Fibroblast of lung (primary cell): ENCODE results near the gene MEGF10. TPM values are rescaled to one million over a fixed set of nuclear protein-coding genes. Genes with fewer than 3 reads are reported as not detected.

Source experiments
- DNase-seq, 2 donors: peaks; one replicate each; pipeline versions ENCODE4 v3.0.0 to v3.0.0-alpha.2; 2010; ENCODE audit warnings: low read depth in 2 of 2
- H2AFZ ChIP-seq: 2 replicates; pipeline ENCODE4 v1.5.1; 2012; ENCODE audit warnings: low read length, control low read depth, inconsistent platforms
- H3K27ac ChIP-seq: 2 replicates; pipeline ENCODE4 v1.5.1; 2011; ENCODE audit warnings: low read length, control low read depth; ENCODE audit not compliant: insufficient read depth
- H3K27me3 ChIP-seq: 2 replicates; pipeline ENCODE4 v1.5.1; 2011; ENCODE audit warnings: mild to moderate bottlenecking, low read length; ENCODE audit not compliant: control insufficient read depth, insufficient read depth
- H3K36me3 ChIP-seq: 2 replicates; pipeline ENCODE4 v1.5.1; 2011; ENCODE audit warnings: low read length; ENCODE audit not compliant: control insufficient read depth, insufficient read depth
- H3K4me1 ChIP-seq: 2 replicates; pipeline ENCODE4 v1.5.1; 2011; ENCODE audit warnings: low read length; ENCODE audit not compliant: control insufficient read depth, insufficient read depth; ENCODE audit errors: extremely low read depth
- H3K4me2 ChIP-seq: 2 replicates; pipeline ENCODE4 v1.5.1; 2011; ENCODE audit warnings: low read length, control low read depth; ENCODE audit not compliant: insufficient read depth; ENCODE audit errors: extremely low read depth
- H3K4me3 ChIP-seq, 4 experiments: fragments of 200-600 bp in 1 of 4; sonication (generic) in 1 of 4; replicated peaks in 1 of 4; 2 replicates each; pipeline ENCODE4 v1.5.1; 2011 to 2016; ENCODE audit warnings: low read length in 4 of 4, low read depth in 3 of 4, mild to moderate bottlenecking in 3 of 4, control low read depth in 2 of 4, inconsistent platforms in 1 of 4, mixed read lengths in 1 of 4; ENCODE audit not compliant: insufficient read depth in 1 of 4; ENCODE audit errors: control extremely low read depth in 1 of 4
- H3K79me2 ChIP-seq: 2 replicates; pipeline ENCODE4 v1.5.1; 2012; ENCODE audit warnings: mild to moderate bottlenecking, low read length, inconsistent platforms; ENCODE audit not compliant: control insufficient read depth, insufficient read depth
- H3K9ac ChIP-seq: 2 replicates; pipeline ENCODE4 v1.5.1; 2011; ENCODE audit warnings: mild to moderate bottlenecking, low read length, control low read depth; ENCODE audit not compliant: insufficient read depth
- H3K9me3 ChIP-seq: 2 replicates; pipeline ENCODE4 v1.5.1; 2012; ENCODE audit warnings: low read depth, low read length; ENCODE audit not compliant: control insufficient read depth, insufficient read depth
- H4K20me1 ChIP-seq: 2 replicates; pipeline ENCODE4 v1.5.1; 2011; ENCODE audit warnings: low read length; ENCODE audit not compliant: control insufficient read depth, insufficient read depth; ENCODE audit errors: extremely low read depth
- CTCF ChIP-seq, 2 donors: IDR thresholded peaks in 1 of 2; conservative IDR thresholded peaks in 1 of 2; 1 replicate in 1 of 2; 2 replicates in 1 of 2; pipeline ENCODE4 v1.5.1; 2011 to 2012; ENCODE audit warnings: low read length in 2 of 2, control low read depth in 1 of 2, inconsistent platforms in 1 of 2, low read depth in 1 of 2, mild to moderate bottlenecking in 1 of 2
- EZH2 ChIP-seq: IDR thresholded peaks from 2 replicates; pipeline ENCODE4 v1.5.1; 2012; ENCODE audit warnings: low read length, control low read depth, mild to moderate bottlenecking; ENCODE audit errors: missing control alignments
- polyA plus RNA-seq, 2 donors: library from polyadenylated mRNA; depleted of rRNA in 1 of 2; stranded (reverse) in 1 of 2; unstranded in 1 of 2; fragments of >200 nt; gene quantifications; 2 replicates each; pipeline ENCODE4 v1.2.1, GENCODE V29; 2011 to 2012; ENCODE audit warnings: missing spikeins in 1 of 2
- total RNA-seq: library from RNA; depleted of rRNA; stranded (reverse); fragments of >200 nt; gene quantifications from 2 replicates; pipeline ENCODE4 v1.2.1, GENCODE V29; 2014

The MEGF10 gene
- total and polyA plus RNA-seq, 2 donors (not counting 1 experiment from before 2014, with no cell fraction given), result under 0.01 to 0.02 TPM

- no peak overlapping the region for H3K4me2 ChIP-seq
- H3K9ac ChIP-seq, result no peak overlapping the region
- no peaks in the 10 kb centered on the region for H3K4me1 ChIP-seq
- TF ChIP-seq EZH2, result no peak
- no peak for TF ChIP-seq CTCF (conservative IDR thresholded peaks at IDR 0.05 in 1 of 2, IDR thresholded peaks at IDR 0.05 in 1 of 2; ENCODE audit: low read depth in 1 of 2, low read length in 2 of 2)
- H4K20me1 ChIP-seq, result no peaks in the 10 kb centered on the region
- peaks cover 8% of the 10 kb centered on the region for H3K27me3 ChIP-seq
- no peak overlapping the region for H3K27ac ChIP-seq
- no peak overlapping the region for H2AFZ ChIP-seq
- no peaks in the 10 kb centered on the region for H3K36me3 ChIP-seq
- H3K4me3 ChIP-seq, result no peak overlapping the region
- no peaks in the 10 kb centered on the region for H3K9me3 ChIP-seq
- no peak for DNase-seq
- H3K79me2 ChIP-seq, result no peaks in the 10 kb centered on the region
Observed at GRCh38 chr5:127398508-127398907, 107.9 kb downstream of the MEGF10 start.

GRCh38 chr5:127399068-127399467 is 108.5 kb downstream of the MEGF10 start:
- H3K9ac ChIP-seq, result no peak overlapping the region
- no peak overlapping the region for H3K4me2 ChIP-seq
- H3K9me3 ChIP-seq, result no peaks in the 10 kb centered on the region
- no peaks in the 10 kb centered on the region for H3K36me3 ChIP-seq
- peaks cover 8% of the 10 kb centered on the region for H3K27me3 ChIP-seq
- H3K27ac ChIP-seq, result no peak overlapping the region
- no peaks in the 10 kb centered on the region for H4K20me1 ChIP-seq
- no peak for TF ChIP-seq CTCF (conservative IDR thresholded peaks at IDR 0.05 in 1 of 2, IDR thresholded peaks at IDR 0.05 in 1 of 2; ENCODE audit: low read depth in 1 of 2, low read length in 2 of 2)
- TF ChIP-seq EZH2, result no peak
- DNase-seq, result no peak
- no peaks in the 10 kb centered on the region for H3K79me2 ChIP-seq
- no peaks in the 10 kb centered on the region for H3K4me1 ChIP-seq
- no peak overlapping the region for H3K4me3 ChIP-seq
- H2AFZ ChIP-seq, result no peak overlapping the region

- no peak overlapping the region for H3K9ac ChIP-seq
- no peaks in the 10 kb centered on the region for H4K20me1 ChIP-seq
- H3K79me2 ChIP-seq, result no peaks in the 10 kb centered on the region
- no peak for DNase-seq
- H3K4me2 ChIP-seq, result no peak overlapping the region
- H3K4me3 ChIP-seq, result no peak overlapping the region
- H3K9me3 ChIP-seq, result no peaks in the 10 kb centered on the region
- TF ChIP-seq CTCF (conservative IDR thresholded peaks at IDR 0.05 in 1 of 2, IDR thresholded peaks at IDR 0.05 in 1 of 2; ENCODE audit: low read depth in 1 of 2, low read length in 2 of 2), result no peak
- TF ChIP-seq EZH2, result no peak
- no peaks in the 10 kb centered on the region for H3K36me3 ChIP-seq
- no peak overlapping the region for H3K27ac ChIP-seq
- H3K27me3 ChIP-seq, result peaks cover 8% of the 10 kb centered on the region
- H3K4me1 ChIP-seq, result no peaks in the 10 kb centered on the region
- H2AFZ ChIP-seq, result no peak overlapping the region
Observed at GRCh38 chr5:127400539-127400938, 109.9 kb downstream of the MEGF10 start.
